Measurements from ENCODE around the gene ACOT7. TPM values are rescaled to one million over a fixed set of nuclear protein-coding genes. Genes with fewer than 3 reads are reported as not detected.
"Not testable (repeated sequence)": the region's sequence is repeated elsewhere in the genome, so short reads cannot be mapped to it uniquely, and the experiment has no call there.

ACOT7 gene
- polyA plus RNA-seq, 1 experiment = 157 TPM

GRCh38 chr1:6363085-6363884 lies 30.3 kb downstream of the ACOT7 start:
- DNase-seq (ENCODE audit: low read depth); H3K36me3 ChIP-seq (ENCODE audit: control insufficient read depth, insufficient read depth, low read length); POLR2A ChIA-PET; H3K27me3 ChIP-seq (ENCODE audit: control insufficient read depth, insufficient read depth, low read length); H3K4me3 ChIP-seq (ENCODE audit: low read depth, low read length): not testable (repeated sequence)
- CTCF ChIA-PET = interaction anchor here (0.6 to 7.6 kb wide), 27 partner anchors 10 to 283 kb away, joined by 3 to 83 read pairs (median 4); no protein-coding TSS in a partner anchor
- peak; percentile 63 for TF ChIP-seq CTCF (IDR thresholded peaks at IDR 0.05; ENCODE audit: insufficient read depth, low read depth, low read length)

DNA sequence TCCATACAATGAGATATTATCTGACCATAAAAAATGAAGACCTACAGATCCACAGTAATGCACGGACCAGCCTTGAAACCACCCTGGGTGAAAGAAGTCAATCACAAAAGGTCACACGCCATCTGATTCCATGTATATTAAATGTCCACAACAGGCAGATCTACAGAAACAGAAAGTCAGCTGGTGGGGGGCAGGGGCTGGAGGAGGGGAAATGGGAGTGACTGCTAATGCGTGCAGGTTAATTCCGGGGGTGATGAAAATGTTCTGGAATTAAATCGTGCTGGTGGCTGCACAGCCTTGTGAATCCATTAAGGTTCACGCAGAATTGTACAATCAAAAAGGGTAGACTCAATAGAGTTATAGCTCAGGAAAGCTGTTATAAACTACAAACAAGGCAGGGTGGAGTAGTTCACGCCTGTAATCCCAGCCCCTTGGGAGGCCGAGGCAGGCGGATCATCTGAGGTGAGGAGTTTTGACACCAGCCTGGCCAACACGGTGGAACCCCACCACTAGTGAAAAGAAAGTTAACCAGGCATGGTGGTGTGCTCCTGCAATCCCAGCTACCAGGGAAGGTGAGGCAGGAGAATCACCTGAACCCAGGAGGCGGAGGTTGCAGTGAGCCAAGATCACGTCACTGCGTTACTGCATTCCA lies 32.3 kb downstream of the ACOT7 start:
- Histone ChIP-seq H3K36me3 (ENCODE audit: control insufficient read depth, insufficient read depth, low read length) (no peaks in the 10 kb centered on the region), H3K4me3 (ENCODE audit: low read depth, low read length) (no peak overlapping the region), H3K27me3 (ENCODE audit: control insufficient read depth, insufficient read depth, low read length) (no peaks in the 10 kb centered on the region)
- TF ChIP-seq CTCF (IDR thresholded peaks at IDR 0.05; ENCODE audit: insufficient read depth, low read depth, low read length) = no peak
- CTCF ChIA-PET = interaction anchor here (1.0 to 7.6 kb wide), 12 partner anchors 12 to 125 kb away, joined by 3 to 83 read pairs (median 8); no protein-coding TSS in a partner anchor
- POLR2A ChIA-PET = no interaction called here
- DNase-seq (ENCODE audit: low read depth) = no peak

DNA sequence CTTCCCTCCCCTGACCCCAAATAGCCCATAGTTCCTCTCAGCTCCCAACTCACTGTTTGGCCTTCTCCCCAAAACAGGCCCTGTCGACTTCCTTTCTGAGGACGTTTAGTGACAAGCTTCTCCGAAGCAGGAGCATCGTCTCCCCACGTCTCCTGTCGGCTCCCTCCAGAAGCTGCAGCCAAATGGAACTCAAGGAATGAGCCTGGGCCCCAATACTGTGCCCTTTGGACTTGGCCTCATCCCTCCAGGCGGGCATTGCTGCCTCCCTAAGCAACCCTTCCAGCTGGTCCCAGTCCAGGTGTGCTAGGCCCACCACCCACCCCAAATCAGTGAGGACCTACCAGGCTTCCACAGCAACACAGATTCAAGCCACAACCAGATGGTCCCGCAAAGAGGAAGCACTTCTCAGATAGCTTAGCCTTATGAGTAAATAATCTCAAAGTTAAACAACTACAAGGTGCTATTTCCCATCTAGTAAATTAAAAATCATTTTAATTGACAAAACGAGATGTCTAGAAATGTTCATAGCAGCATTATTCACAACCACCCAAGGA lies 33.0 kb downstream of the ACOT7 start:
- no peak for TF ChIP-seq CTCF (IDR thresholded peaks at IDR 0.05; ENCODE audit: insufficient read depth, low read depth, low read length)
- no peak for DNase-seq (ENCODE audit: low read depth)
- CTCF ChIA-PET = interaction anchor here (1.5 to 7.6 kb wide), 4 partner anchors 45 to 114 kb away, joined by 7 to 83 read pairs (median 37); no protein-coding TSS in a partner anchor

DNA sequence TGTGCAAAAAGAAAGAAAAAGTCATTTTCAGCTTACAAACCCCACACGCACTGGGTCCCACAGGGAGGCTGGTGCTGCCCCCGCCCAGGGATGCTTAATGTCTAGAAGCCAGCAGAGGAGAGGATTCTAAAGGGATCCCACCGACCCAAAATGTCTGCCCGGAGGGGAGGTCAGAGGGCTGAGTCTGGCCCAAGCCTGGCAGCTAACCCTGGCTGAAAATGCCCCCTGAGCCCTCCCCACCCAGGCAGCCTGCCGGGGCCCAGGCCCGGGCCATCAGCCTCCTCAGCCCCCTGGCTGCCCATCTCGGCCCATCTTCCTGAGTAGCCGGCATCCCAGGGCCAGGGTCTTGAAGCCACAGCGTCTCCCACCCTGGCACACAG lies 33.5 kb downstream of the ACOT7 start:
- no peak for TF ChIP-seq CTCF (IDR thresholded peaks at IDR 0.05; ENCODE audit: insufficient read depth, low read depth, low read length)
- ChIA-PET CTCF (interaction anchor here (1.5 to 7.6 kb wide), 4 partner anchors 45 to 113 kb away, joined by 7 to 83 read pairs (median 37); no protein-coding TSS in a partner anchor), POLR2A (no interaction called here)

More for the DNA sequence above, 33.0 kb downstream of the ACOT7 start:
- no peaks in the 10 kb centered on the region for H3K36me3 ChIP-seq (ENCODE audit: control insufficient read depth, insufficient read depth, low read length)
- no peak overlapping the region for H3K4me3 ChIP-seq (ENCODE audit: low read depth, low read length)
- POLR2A ChIA-PET = no interaction called here
- no peaks in the 10 kb centered on the region for H3K27me3 ChIP-seq (ENCODE audit: control insufficient read depth, insufficient read depth, low read length)

More for the DNA sequence above, 33.5 kb downstream of the ACOT7 start:
- Histone ChIP-seq H3K4me3 (ENCODE audit: low read depth, low read length) (no peak overlapping the region), H3K36me3 (ENCODE audit: control insufficient read depth, insufficient read depth, low read length) (no peaks in the 10 kb centered on the region), H3K27me3 (ENCODE audit: control insufficient read depth, insufficient read depth, low read length) (no peaks in the 10 kb centered on the region)
- DNase-seq (ENCODE audit: low read depth) = no peak

Data from BJ (cell line).